ENCODE measurements around the gene CAND2. TPM values are rescaled to one million over a fixed set of nuclear protein-coding genes. Genes with fewer than 3 reads are reported as not detected.

The CAND2 gene
- total and polyA plus RNA-seq, 2 experiments from 2014 or later, result 0.43 to 0.53 TPM

DNA sequence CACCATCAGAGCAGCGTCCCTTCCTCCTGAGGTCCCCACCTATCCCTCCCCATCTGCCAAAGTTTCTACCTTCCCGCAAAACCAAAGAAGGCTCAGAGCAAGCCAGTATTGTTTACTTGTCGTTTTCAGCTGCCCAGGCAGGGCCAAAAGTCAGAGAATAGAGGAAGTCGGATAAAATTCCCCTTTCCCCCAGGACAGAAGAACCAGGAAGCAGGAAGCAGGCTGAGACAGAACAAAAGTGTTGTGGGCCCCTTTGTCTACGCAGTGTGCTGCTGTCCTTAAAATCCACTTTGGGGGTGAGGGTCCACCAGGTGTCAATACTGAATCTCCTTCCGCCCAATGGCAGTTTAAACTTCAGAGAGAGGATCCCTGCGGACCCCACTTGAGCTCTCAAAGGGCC lies 63.4 kb downstream of the CAND2 start:
- Histone ChIP-seq H3K9ac (no peak overlapping the region), H3K79me2 (ENCODE audit: insufficient read depth) (no peaks in the 10 kb centered on the region), H2AFZ (no peak overlapping the region), H3K27ac (no peak overlapping the region), H3F3A (ENCODE audit: insufficient read depth) (no peaks in the 10 kb centered on the region), H3K36me3 (ENCODE audit: low read depth) (no peaks in the 10 kb centered on the region), H3K27me3 (replicated peaks; ENCODE audit: insufficient read depth) (no peaks in the 10 kb centered on the region), H3K4me2 (ENCODE audit: unreplicated experiment) (no peak overlapping the region), H4K20me1 (ENCODE audit: insufficient read depth) (no peaks in the 10 kb centered on the region), H3K4me3 (no peak overlapping the region), H3K9me2 (ENCODE audit: insufficient read depth) (no peaks in the 10 kb centered on the region), H3K9me3 (ENCODE audit: low read depth) (no peaks in the 10 kb centered on the region), H3K4me1 (ENCODE audit: insufficient read depth) (no peaks in the 10 kb centered on the region)
- TF ChIP-seq EZH2phosphoT487 (IDR thresholded peaks at IDR 0.05; ENCODE audit: insufficient read depth, low read depth) (no peak), EZH2 (IDR thresholded peaks at IDR 0.05; ENCODE audit: insufficient read depth, poor library complexity, severe bottlenecking) (no peak)
- in situ Hi-C loops (cut with MboI), result no loop called here
- 71 to 85% methylated on average over 7 of the region's 7 CpGs for WGBS, 2 experiments (ENCODE audit: low coverage in 1 of 2, low lambda C conversion rate in 2 of 2, missing lambda C conversion rate in 2 of 2)
- DNase-seq, result no peak

DNA sequence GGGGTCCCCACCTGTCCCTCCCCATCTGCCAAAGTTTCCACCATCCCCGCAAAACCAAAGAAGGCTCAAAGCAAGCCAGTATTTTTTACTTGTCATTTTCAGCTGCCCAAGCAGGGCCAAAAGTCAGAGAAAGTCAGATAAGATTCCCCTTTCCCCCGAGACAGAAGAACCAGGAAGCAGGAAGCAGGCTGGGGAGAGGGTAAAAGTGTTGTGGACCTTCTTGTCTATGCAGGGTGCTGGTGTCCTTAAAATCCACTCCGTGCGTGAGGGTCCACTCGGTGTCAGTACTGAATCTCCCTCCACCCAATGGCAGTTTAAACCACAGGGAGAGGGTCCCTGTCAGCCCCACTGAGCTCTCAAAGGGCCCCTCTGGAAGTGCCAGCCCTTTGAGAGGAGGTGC lies 65.1 kb downstream of the CAND2 start:
- 66 to 79% methylated on average over 5 of the region's 5 CpGs for WGBS, 2 experiments (ENCODE audit: low coverage in 1 of 2, low lambda C conversion rate in 2 of 2, missing lambda C conversion rate in 2 of 2)
- Histone ChIP-seq H3K4me3 (no peak overlapping the region), H3K9me2 (ENCODE audit: insufficient read depth) (no peaks in the 10 kb centered on the region), H3F3A (ENCODE audit: insufficient read depth) (no peaks in the 10 kb centered on the region), H3K27me3 (replicated peaks; ENCODE audit: insufficient read depth) (no peaks in the 10 kb centered on the region), H2AFZ (no peak overlapping the region), H3K79me2 (ENCODE audit: insufficient read depth) (no peaks in the 10 kb centered on the region), H3K4me1 (ENCODE audit: insufficient read depth) (no peaks in the 10 kb centered on the region), H3K4me2 (ENCODE audit: unreplicated experiment) (no peak overlapping the region), H3K27ac (no peak overlapping the region), H4K20me1 (ENCODE audit: insufficient read depth) (no peaks in the 10 kb centered on the region), H3K9me3 (ENCODE audit: low read depth) (no peaks in the 10 kb centered on the region), H3K36me3 (ENCODE audit: low read depth) (no peaks in the 10 kb centered on the region), H3K9ac (no peak overlapping the region)
- DNase-seq, result no peak
- in situ Hi-C loops (cut with MboI), result no loop called here
- TF ChIP-seq EZH2phosphoT487 (IDR thresholded peaks at IDR 0.05; ENCODE audit: insufficient read depth, low read depth) (no peak), EZH2 (IDR thresholded peaks at IDR 0.05; ENCODE audit: insufficient read depth, poor library complexity, severe bottlenecking) (no peak)

- in situ Hi-C loops (cut with MboI), result no loop called here
- Histone ChIP-seq H3K27me3 (replicated peaks; ENCODE audit: insufficient read depth) (no peaks in the 10 kb centered on the region), H3K4me3 (no peak overlapping the region)
Measured at GRCh38 chr3:12862387-12862786, 65.9 kb downstream of the CAND2 start.

GRCh38 chr3:12865271-12865670 lies 68.8 kb downstream of the CAND2 start:
- Histone ChIP-seq H3K9me2 (ENCODE audit: insufficient read depth) (no peaks in the 10 kb centered on the region), H4K20me1 (ENCODE audit: insufficient read depth) (no peaks in the 10 kb centered on the region), H3K27ac (no peak overlapping the region), H3F3A (ENCODE audit: insufficient read depth) (no peaks in the 10 kb centered on the region), H3K9ac (no peak overlapping the region), H3K27me3 (replicated peaks; ENCODE audit: insufficient read depth) (no peaks in the 10 kb centered on the region), H3K9me3 (ENCODE audit: low read depth) (no peaks in the 10 kb centered on the region), H2AFZ (no peak overlapping the region), H3K36me3 (ENCODE audit: low read depth) (no peaks in the 10 kb centered on the region), H3K79me2 (ENCODE audit: insufficient read depth) (no peaks in the 10 kb centered on the region), H3K4me3 (no peak overlapping the region), H3K4me2 (ENCODE audit: unreplicated experiment) (no peak overlapping the region), H3K4me1 (ENCODE audit: insufficient read depth) (no peaks in the 10 kb centered on the region)
- WGBS, 2 experiments (ENCODE audit: low coverage in 1 of 2, low lambda C conversion rate in 2 of 2, missing lambda C conversion rate in 2 of 2), result 52 to 58% methylated on average over 4 of the region's 4 CpGs
- in situ Hi-C loops (cut with MboI), result no loop called here
- TF ChIP-seq EZH2phosphoT487 (IDR thresholded peaks at IDR 0.05; ENCODE audit: insufficient read depth, low read depth) (no peak), EZH2 (IDR thresholded peaks at IDR 0.05; ENCODE audit: insufficient read depth, poor library complexity, severe bottlenecking) (no peak)
- DNase-seq, result no peak

More at GRCh38 chr3:12862387-12862786, 65.9 kb downstream of the CAND2 start:
- H3K27ac ChIP-seq, result no peak overlapping the region
- no peak for DNase-seq
- H3K4me1 ChIP-seq (ENCODE audit: insufficient read depth), result no peaks in the 10 kb centered on the region
- no peaks in the 10 kb centered on the region for H3K79me2 ChIP-seq (ENCODE audit: insufficient read depth)
- no peak overlapping the region for H2AFZ ChIP-seq
- H3K4me2 ChIP-seq (ENCODE audit: unreplicated experiment), result no peak overlapping the region
- H3K9me2 ChIP-seq (ENCODE audit: insufficient read depth), result no peaks in the 10 kb centered on the region
- WGBS, 2 experiments (ENCODE audit: low coverage in 1 of 2, low lambda C conversion rate in 2 of 2, missing lambda C conversion rate in 2 of 2), result 79 to 83% methylated on average over 8 of the region's 8 CpGs
- no peak overlapping the region for H3K9ac ChIP-seq
- no peaks in the 10 kb centered on the region for H3F3A ChIP-seq (ENCODE audit: insufficient read depth)
- H3K9me3 ChIP-seq (ENCODE audit: low read depth), result no peaks in the 10 kb centered on the region
- H3K36me3 ChIP-seq (ENCODE audit: low read depth), result no peaks in the 10 kb centered on the region
- TF ChIP-seq EZH2phosphoT487 (IDR thresholded peaks at IDR 0.05; ENCODE audit: insufficient read depth, low read depth) (no peak), EZH2 (IDR thresholded peaks at IDR 0.05; ENCODE audit: insufficient read depth, poor library complexity, severe bottlenecking) (no peak)
- H4K20me1 ChIP-seq (ENCODE audit: insufficient read depth), result no peaks in the 10 kb centered on the region

DNA sequence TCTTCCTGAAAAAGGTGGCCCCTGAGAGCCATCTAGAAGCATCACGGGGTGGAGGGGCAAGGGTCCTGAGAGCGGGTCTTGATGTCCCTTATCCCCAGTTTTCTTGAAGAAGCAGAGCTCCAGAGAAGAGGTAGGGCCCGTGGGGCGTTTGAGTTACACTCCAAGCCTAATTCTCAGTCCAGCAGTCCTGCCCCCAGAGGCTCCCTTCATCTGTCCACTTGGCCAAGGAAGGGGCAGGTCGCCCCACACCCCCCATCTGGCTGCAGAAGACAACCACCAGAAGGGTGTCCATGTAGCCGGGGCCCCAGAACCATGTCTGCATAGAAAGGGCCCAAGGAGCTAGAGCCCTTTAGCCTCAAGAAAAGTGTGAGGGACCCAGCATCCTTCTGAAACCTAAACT lies 70.4 kb downstream of the CAND2 start:
- no peak overlapping the region for H3K27ac ChIP-seq
- 55 to 61% methylated on average over 6 of the region's 6 CpGs for WGBS, 2 experiments (ENCODE audit: low coverage in 1 of 2, low lambda C conversion rate in 2 of 2, missing lambda C conversion rate in 2 of 2)
- H3F3A ChIP-seq (ENCODE audit: insufficient read depth), result no peaks in the 10 kb centered on the region
- no peaks in the 10 kb centered on the region for H3K36me3 ChIP-seq (ENCODE audit: low read depth)
- H4K20me1 ChIP-seq (ENCODE audit: insufficient read depth), result no peaks in the 10 kb centered on the region
- in situ Hi-C loops (cut with MboI), result no loop called here
- H3K4me2 ChIP-seq (ENCODE audit: unreplicated experiment), result no peak overlapping the region
- H3K4me3 ChIP-seq, result no peak overlapping the region
- no peak overlapping the region for H2AFZ ChIP-seq
- H3K79me2 ChIP-seq (ENCODE audit: insufficient read depth), result no peaks in the 10 kb centered on the region
- no peak overlapping the region for H3K9ac ChIP-seq
- H3K27me3 ChIP-seq (replicated peaks; ENCODE audit: insufficient read depth), result no peaks in the 10 kb centered on the region
- no peaks in the 10 kb centered on the region for H3K9me2 ChIP-seq (ENCODE audit: insufficient read depth)
- TF ChIP-seq EZH2 (IDR thresholded peaks at IDR 0.05; ENCODE audit: insufficient read depth, poor library complexity, severe bottlenecking) (no peak), EZH2phosphoT487 (IDR thresholded peaks at IDR 0.05; ENCODE audit: insufficient read depth, low read depth) (no peak)
- DNase-seq, result no peak
- no peaks in the 10 kb centered on the region for H3K9me3 ChIP-seq (ENCODE audit: low read depth)
- peaks cover 4% of the 10 kb centered on the region; the same call in 1 of the 2 replicates for H3K4me1 ChIP-seq (ENCODE audit: insufficient read depth)
